GM18951 (cell line): ENCODE data around the gene IFT122.

ENCODE experiments used
- POLR2A ChIP-seq: IDR thresholded peaks from 4 replicates; pipeline ENCODE4 v1.6.1; 2011; ENCODE audit warnings: mild to moderate bottlenecking; ENCODE audit not compliant: insufficient read length, insufficient read depth; ENCODE audit errors: extremely low read depth
- in situ Hi-C: fragments of 300-500 bp; cut with MboI; formaldehyde crosslinking; loops from one replicate; pipeline ENCODE4 v1.12.0; 2022; ENCODE audit warnings: low sequenced_read_pairs, mixed read lengths, inconsistent platforms; ENCODE audit not compliant: unreplicated experiment

Gene IFT122

GRCh38 chr3:129421988-129422745 lies 17.9 kb upstream of the IFT122 start:
- no peak for TF ChIP-seq POLR2A
- in situ Hi-C loops: no loop called here

DNA sequence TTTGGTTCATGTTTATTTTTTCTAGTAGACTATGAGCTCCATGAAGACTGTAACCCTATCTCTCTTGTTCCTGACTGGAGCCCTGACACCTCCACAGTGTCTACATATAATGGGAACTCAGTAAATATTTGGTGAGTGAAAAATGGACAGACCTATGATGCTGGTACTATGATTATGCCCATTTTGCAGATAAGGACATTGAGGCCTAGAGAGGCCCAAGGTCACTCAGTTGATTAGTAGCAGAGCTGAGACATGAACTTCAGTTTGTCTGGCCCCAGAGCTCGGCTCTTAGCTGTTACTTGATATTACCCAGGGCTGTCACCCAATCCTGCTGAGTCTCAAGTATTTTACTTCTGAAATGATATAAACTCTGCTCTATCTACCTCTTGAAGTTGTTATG lies 17.1 kb upstream of the IFT122 start:
- TF ChIP-seq POLR2A: no peak
- in situ Hi-C loops: no loop called here

DNA sequence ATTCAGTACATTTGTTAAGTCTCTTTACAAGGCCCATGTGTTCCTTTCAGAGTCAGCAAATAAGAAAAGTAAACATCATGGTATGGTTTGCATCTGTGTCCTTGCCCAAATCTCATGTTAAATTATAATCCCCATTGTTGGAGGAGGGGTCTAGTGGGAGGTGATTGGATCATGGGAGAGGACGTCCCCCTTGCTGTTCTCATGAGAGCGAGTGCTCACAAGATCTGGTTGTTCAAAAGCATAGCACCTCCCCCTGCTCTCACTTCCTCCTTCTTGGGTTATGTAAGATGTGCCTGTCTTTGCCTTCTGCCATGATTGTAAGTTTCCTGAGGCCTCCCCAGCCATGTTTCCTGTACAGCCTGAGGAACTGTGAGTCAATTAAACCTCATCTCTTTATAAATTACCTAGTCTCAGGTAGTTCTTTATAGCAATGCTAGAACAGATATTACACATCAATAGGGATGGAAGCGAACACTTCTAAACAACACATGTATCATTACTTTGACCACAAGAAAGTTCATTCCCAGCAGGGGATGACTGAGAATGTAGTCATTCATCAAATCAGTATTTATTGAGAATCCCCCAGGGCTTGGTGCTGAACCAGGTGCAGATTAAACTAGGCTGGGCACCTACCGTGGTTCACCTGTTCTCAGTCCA lies 15.7 kb upstream of the IFT122 start:
- no peak for TF ChIP-seq POLR2A
- in situ Hi-C loops: no loop called here

GRCh38 chr3:129425213-129425612 lies 14.8 kb upstream of the IFT122 start:
- no peak for TF ChIP-seq POLR2A
- in situ Hi-C loops: no loop called here

DNA sequence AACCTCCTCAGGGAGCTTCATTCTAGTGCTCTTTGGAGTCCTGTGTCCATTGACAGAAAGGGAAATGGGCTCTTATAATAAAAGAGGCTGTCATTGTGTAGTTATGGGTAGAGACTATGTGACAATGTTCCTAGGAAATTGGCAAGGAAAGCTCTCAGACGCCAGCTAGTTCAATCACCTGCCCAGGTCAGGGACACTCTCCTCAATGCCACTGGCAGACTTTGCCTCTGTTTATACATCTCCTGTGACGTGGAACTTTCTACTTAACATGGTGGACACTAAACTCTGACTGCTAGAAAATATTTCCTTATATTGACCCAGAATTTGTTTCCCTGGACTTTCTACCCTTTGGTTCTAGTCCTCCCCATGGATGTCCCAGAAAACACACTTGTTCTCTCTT lies 14.4 kb upstream of the IFT122 start:
- TF ChIP-seq POLR2A: no peak
- in situ Hi-C loops: no loop called here

DNA sequence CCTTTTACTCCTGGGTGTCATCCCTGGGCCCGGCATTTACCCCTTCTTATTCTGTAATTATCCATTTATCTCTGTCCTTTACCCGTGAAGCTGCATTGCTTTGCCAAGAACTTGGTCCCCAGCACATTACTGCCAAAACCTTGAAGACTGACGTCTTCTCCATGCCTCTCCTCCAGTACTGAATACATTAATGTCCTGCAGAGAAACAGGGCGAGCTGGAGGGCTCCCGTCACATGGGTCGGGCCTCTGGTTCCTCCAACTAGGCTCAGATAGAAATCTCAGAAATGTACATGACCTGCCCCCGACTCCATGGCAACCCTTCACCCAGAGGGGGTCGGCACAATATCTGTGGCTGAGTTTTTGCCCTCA lies 12.0 kb upstream of the IFT122 start:
- in situ Hi-C loops: no loop called here
- TF ChIP-seq POLR2A: no peak

DNA sequence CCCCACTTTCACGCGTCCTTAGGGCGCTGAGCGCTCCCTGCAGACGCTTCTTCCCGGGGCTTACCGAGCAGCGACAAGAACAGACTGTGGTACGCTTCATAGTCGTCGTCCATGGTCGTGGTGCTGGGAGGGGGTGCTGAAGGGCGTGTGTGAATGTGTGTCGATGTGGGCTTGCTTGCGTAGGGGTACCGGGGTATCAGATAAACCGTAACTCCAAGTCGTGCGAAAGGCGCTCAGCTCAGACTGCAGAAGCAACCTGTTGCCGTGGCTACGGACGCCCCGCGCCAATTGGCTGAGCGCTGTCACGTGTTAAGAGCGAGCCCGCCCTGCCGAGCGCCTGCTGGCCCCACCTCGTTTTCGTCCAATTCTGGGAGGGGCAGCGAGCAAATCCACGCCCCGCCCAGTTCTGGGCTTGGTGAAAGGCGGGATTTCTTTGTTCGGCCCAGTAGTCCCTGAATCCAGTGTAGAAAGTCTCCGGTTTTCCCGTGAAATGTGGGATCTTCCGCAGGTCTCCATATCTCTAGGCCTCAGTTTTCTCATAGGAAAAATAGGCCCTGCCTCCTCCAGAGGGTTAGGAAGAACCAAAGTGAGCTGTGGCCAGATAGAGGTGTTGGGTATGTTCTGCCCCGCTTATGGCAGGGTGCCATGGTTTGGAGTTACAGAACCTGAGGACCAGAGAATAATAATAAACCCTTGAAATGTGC lies 11.5 kb upstream of the IFT122 start, which contains the start of gene EFCAB12:
EFCAB12 (minus strand) TSS at position 261 of the 704 bp plus-strand sequence; CDS start at position 113, 148 bp downstream.
- in situ Hi-C loops: no loop called here
- no peak for TF ChIP-seq POLR2A

DNA sequence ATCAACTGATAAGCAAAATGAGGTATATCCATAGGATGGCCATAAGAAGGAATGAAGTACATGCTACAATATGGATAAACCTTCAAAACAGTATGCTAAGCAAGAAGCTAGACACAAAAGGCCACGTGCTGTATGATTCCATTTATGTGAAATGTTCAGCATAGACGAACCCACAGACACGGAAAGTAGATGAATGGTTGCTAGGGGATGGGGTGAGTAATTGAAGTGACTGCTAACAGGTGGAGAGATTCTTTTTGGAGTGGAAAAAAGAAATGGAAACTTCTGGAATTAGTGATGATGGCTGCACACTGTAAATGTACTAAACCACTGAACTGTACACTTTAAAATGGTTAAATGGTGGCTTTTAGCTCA lies 11.0 kb upstream of the IFT122 start:
- in situ Hi-C loops: no loop called here
- no peak for TF ChIP-seq POLR2A

DNA sequence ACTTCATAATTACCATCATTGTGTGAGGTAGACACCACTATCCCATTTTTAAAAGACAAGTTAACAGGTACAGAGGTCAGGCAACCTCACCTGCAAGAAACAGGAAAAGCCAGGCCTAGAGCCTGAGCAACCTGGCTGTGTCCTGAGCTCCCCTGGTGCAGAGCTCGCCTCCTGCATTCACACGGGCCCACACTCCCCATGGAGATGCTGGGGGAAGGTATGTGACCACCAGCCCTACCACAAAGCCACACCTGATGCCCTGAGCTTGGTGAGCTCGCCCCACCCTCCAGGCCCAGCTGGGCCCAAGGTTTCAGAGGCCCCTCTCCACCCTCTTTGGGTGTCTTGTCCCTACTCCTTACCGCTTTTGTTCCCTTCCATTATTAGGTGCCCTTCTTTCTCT lies 10.4 kb upstream of the IFT122 start:
- in situ Hi-C loops: no loop called here
- no peak for TF ChIP-seq POLR2A

DNA sequence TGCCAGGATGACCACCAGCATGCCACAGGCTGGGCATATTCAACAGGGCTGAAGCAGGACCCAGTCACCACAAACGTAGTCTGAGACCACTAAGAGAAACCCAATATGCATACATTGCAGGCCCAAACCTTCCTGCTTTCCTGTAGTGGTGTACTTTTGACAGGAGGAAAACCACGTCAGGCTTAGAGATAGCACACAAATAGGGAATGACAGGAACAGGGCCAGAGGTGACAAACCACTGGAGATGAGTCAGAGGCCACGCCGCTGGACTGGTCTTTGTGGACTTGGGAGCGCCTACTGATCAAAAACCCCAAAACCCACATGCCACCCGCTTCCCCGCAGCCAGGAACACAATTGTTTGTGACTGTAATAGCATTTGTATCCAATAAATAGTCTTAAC lies 8.0 kb upstream of the IFT122 start:
- in situ Hi-C loops: no loop called here

DNA sequence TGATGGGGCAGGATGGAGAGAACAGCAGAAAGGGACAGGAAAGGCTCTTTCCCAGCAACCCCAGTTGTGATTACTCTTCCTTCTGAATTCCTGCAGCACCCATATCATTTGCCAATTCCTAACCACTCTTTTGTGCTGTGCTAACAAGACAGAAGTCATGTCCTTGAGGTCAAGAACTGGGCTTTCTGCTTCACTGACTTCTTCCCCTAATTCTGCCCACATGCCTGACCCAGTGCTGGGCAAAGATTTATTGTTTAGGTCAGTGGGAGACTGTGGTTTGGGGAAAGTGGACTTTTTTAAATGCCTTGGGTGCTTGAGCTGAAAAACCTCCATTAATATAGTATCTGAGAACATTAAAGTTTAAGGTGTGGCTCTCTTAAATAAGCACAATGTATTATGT lies 7.4 kb upstream of the IFT122 start:
- TF ChIP-seq POLR2A: no peak
- in situ Hi-C loops: no loop called here

More for the DNA sequence above, 8.0 kb upstream of the IFT122 start:
- no peak for TF ChIP-seq POLR2A

DNA sequence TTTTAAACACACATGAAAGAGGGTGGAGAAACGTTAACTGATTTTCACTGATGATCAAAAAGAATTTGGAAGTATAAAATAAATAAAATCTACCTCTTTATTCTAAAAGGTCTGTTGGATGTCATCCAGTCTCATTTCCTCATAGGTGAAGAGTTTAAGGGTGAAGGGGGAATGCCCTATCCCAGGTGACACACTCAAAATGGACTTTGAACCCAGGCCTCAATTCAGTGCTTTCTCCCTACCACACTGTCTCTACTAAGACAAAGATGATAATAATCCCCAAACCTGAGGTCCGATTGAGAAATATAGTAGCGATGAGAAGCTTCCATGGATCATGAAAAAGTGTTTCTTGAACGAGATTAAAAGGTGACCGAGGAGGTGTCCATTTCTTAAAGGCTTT lies 6.5 kb upstream of the IFT122 start:
- no peak for TF ChIP-seq POLR2A
- in situ Hi-C loops: no loop called here

DNA sequence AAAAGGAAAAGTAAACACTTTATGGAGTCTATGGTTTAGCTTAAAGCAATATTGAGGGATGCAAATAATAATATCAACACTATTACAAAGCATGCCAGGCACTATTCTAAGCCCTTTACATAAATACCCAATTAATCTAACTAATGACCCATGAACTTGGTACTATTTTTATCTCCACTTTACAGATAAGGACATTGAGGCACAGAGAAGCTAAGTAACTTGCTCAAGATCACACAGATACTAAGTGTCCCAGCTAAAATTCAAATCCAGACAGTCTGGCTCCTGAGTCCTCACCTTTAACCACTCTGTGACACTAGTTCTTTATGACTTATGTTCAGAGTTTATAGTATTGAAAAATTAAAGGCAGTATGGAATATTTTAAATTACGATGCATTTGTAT lies 5.9 kb upstream of the IFT122 start:
- in situ Hi-C loops: no loop called here
- no peak for TF ChIP-seq POLR2A

GRCh38 chr3:129435367-129435766 lies 4.7 kb upstream of the IFT122 start:
- in situ Hi-C loops: no loop called here
- no peak for TF ChIP-seq POLR2A
